GM19238 (cell line): ENCODE results near the gene CRTC2.
"Not testable (repeated sequence)": the region's sequence is repeated elsewhere in the genome, so short reads cannot be mapped to it uniquely, and the experiment has no call there.

ENCODE experiments used
- DNase-seq: peaks from one replicate; pipeline ENCODE4 v3.0.0; 2011; ENCODE audit warnings: low spot score; ENCODE audit not compliant: insufficient read length

Gene CRTC2

GRCh38 chr1:153958111-153958960, at the start of gene CRTC2:
TSS of gene CRTC2 (minus strand) at chr1:153958612. CDS start at chr1:153958497, 115 bp downstream.
- peak; percentile 96 for DNase-seq

DNA sequence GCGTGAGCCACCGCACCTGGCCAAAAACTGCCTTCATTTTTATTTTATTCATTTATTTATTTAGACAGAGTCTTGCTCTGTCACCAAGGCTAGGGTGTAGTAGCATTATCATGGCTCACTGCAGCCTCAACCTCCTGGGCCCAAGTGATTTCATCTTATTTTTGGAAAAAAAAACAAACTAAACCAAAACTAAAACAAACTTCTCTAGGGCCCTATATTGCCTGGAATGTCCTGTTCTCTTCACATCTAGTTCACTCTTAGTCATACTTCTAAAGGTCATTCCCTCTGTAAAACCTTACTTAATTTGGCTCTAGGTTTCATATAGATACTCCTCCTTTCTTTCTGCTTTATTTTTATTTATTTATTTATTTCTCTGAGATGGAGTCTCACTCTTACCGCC, 47.7 kb upstream of the CRTC2 start:
- no peak for DNase-seq

- no peak for DNase-seq
These were observed 42.0 kb upstream of the CRTC2 start for GRCh38 chr1:154000420-154000819.

DNA sequence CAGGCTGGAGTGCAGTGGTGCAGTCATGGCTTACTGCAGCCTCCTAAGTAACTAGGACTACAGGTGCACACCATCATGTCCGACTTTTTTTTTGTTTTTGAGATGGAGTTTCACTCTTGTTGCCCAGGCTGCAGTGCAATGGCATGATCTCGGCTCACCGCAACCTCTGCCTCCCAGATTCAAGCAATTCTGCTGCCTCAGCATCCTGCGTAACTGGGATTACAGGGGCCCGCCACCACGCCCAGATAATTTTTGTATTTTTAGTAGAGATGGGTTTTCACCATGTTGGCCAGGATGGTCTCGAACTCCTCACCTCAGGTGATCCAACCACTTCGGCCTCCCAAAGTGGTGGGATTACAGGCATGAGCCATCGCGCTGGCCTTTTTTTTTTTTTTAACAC, 38.5 kb upstream of the CRTC2 start:
- DNase-seq: not testable (repeated sequence)

DNA sequence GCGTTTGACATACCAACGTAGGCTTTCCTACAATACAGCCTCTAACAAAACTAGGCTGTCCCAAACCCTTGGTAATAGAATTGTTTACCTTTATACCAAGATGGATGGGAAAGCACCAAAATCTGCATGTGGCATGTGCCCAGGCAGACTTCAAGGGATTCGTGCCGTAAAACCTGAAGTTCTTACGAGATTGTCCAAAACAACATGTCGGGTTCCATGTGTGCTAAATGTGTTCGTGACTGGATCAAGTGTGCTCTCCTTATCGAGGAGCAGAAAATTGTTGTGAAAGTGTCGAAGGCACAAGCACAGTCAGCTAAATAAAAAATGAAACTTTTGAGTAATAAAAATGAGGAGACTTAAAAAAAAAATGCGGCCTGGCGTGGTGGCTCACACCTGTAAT, 37.2 kb upstream of the CRTC2 start:
- DNase-seq: no peak

DNA sequence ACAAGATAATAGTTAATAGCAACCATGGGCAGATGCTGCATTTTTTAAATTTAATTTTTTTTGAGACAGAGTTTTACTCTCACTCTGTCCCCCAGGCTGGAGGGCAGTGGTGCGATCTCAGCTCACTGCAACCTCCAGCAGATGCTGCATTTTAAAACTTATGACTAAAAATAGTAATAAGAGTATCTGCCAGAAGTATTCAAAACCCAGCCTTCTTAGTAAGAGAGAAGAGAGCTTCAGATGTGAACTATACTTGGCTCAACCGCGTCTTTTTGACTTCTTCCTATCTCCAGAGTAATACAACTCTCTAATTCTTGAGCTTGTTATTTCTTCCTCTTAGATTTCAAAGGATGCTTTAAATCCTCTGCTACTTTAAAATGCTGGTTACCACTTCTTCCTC, 36.8 kb upstream of the CRTC2 start:
- DNase-seq: no peak

- DNase-seq: no peak
These were observed 33.4 kb upstream of the CRTC2 start for GRCh38 chr1:153991806-153992205.

DNA sequence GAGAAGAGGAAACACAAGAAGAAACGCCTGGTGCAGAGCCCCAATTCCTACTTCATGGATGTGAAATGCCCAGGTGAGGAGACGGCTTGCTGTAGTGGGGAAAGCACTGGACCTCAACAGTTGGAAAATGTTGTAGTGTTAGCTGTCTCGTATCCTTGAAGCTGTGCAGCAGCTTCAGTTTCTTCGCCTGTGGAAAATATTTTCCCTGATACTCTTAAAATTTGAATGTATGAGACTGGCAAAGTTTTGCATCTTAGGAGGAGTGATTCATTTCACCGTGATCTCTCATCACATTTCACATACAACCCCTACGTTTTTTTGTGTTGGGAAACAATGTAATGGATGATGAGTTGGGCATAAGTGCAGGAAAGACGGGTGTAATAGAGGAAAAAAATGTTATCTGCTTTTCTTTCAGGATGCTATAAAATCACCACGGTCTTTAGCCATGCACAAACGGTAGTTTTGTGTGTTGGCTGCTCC, 32.8 kb upstream of the CRTC2 start:
- no peak for DNase-seq

DNA sequence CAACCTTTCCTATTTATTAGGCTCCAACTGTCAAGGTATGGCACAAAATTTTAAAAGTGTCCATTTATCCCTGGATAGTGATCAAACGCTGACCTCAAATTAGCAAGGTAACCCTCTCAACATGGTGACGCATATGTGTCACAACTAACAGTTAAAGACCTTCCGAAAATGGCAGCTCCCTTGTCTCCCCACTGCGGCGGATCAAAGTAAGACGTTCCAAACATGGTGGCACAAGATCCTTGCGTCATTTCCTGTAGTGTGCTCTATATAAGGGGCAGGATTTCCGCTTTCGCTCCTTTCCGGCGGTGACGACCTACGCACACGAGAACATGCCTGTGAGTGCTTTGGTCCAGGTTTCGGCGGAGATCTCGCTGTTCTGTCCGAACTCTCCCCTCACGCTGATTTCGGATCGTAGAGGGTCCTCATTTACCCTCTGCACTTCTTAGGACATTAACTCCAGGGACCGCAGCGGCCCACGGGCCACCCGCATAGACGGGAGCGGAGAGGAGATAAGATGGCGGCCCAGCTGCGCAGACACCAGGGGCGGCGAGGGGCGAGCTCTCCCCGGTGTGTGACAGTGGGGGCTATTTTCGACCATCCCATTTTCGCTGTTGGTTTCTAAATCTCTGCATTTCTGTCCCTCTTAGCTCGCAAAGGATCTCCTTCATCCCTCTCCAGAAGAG, 32.2 kb upstream of the CRTC2 start, which contains the start of gene RPS27:
RPS27 (plus strand) TSS at position 295 of the 683 bp plus-strand sequence; CDS start at position 330, 35 bp downstream.
- DNase-seq: peak; percentile 79

GRCh38 chr1:153987621-153988020, 29.2 kb upstream of the CRTC2 start:
- no peak for DNase-seq

GRCh38 chr1:153985941-153986761, 27.7 kb upstream of the CRTC2 start, which contains the start of gene RAB13:
TSS of gene RAB13 (minus strand) at chr1:153986339. CDS start at chr1:153986236, 103 bp downstream.
- DNase-seq: no peak

DNA sequence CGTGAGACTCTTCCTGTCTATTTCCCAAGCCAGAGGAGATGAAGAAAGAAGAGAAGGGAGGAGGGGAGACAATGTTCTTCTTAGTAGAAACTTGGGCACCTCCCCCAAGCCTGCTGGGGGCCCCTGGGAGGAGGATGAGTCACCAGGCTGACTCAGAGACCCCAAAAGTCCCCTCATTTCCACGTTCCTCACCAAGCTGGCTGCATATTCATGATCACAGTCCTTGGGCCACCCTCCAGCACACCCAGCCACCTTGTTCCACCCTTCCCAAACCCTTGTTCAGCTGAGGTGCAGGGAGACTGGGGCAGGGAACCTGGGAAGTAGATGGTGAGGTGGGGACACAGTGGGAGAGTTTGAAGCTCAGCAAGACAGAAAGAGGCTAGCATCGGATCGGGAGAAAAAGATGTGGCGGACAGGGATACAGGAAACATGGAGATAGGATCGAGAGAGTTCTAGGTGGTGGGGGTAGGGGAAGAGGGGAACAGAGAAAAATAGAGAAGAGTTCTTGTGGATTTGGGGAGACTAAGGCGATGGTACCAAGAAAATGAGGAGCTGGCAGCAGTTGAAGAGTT, 27.0 kb upstream of the CRTC2 start:
- DNase-seq: no peak

- DNase-seq: no peak
These were observed 25.9 kb upstream of the CRTC2 start for GRCh38 chr1:153984123-153984894.

DNA sequence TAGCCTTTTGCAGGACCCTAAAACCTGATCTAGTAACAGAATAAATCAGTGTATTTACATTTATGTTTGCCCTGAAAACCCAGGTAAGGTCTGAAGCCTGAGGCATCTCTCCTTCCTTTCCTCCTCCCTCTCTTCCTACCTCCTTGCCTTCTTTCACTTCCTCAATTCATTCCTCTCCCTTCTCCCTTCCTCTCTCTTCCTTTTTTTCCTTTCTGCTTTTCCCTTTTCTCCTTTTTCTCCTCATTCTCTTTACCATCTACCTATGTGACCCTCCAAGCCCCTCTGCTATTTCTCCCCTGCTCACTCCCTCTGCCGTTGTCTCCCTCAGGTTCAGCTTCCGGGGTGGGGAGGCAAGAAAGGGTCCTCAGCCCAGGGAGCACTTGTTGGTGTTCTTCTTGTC, 23.3 kb upstream of the CRTC2 start:
- not testable (repeated sequence) for DNase-seq

DNA sequence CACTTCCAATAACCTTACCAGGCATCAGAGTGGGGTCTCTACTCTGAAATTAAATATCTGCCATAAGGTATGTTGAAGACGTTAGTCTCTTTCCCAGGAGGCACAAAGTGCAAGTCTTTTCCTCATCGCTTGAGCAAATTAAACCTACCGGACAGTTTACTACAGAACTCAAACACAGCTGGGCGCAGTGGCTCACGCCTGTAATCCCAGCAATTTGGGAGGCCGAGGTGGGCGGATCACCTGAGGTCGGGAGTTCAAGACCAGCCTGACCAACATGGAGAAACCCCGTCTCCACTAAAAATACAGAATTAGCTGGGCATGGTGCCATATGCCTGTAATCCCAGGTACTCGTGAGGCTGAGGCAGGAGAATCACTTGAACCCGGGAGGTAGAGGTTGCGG, 20.7 kb upstream of the CRTC2 start:
- DNase-seq: not testable (repeated sequence)

GRCh38 chr1:153978274-153978909, 20.0 kb upstream of the CRTC2 start:
- DNase-seq: no peak

GRCh38 chr1:153977250-153978240, 19.1 kb upstream of the CRTC2 start, which contains the start of gene JTB:
TSS of gene JTB (minus strand) at chr1:153977674. CDS start at chr1:153977252, 422 bp downstream.
- DNase-seq: peak; percentile 81

GRCh38 chr1:153976819-153977249, 18.4 kb upstream of the CRTC2 start:
- no peak for DNase-seq
